Activated CD4-positive, alpha-beta T cell treated with anti-CD3 and anti-CD28 coated beads, Interleukin-2, amount 10 ng/mL, durations not matched to agents 7 days and 5 days (primary cell): ENCODE data around the gene JMJD8. TPM values are rescaled to one million over a fixed set of nuclear protein-coding genes. Genes with fewer than 3 reads are reported as not detected.

Experiments
- CTCF ChIA-PET: fragments of 350-600 bp; sonication (Branson Sonifier 250); formaldehyde crosslinking; loops from one replicate; lab custom pipeline; 2021; ENCODE audit warnings: antibody characterized with exemption; lab: Charles Lee
- POLR2A ChIA-PET: fragments of 350-600 bp; sonication (Branson Sonifier 250); formaldehyde crosslinking; loops from one replicate; lab custom pipeline; 2021; ENCODE audit warnings: antibody characterized with exemption; lab: Charles Lee
- DNase-seq: peaks from one replicate; pipeline ENCODE4 v3.0.0-alpha.2; 2020
- H3K27ac Mint-ChIP-seq: one replicate; pipeline ENCODE4 v1.8.0; 2021; ENCODE audit warnings: mild to moderate bottlenecking, moderate library complexity, mixed read lengths
- H3K27me3 Mint-ChIP-seq: one replicate; pipeline ENCODE4 v1.8.0; 2021; ENCODE audit warnings: mixed read lengths
- H3K36me3 Mint-ChIP-seq: one replicate; pipeline ENCODE4 v1.8.0; 2021; ENCODE audit warnings: low read depth, mixed read lengths
- H3K4me1 Mint-ChIP-seq: one replicate; pipeline ENCODE4 v1.8.0; 2021; ENCODE audit warnings: mixed read lengths
- H3K4me3 Mint-ChIP-seq: one replicate; pipeline ENCODE4 v1.8.0; 2021; ENCODE audit warnings: mild to moderate bottlenecking, moderate library complexity, mixed read lengths
- H3K9me3 Mint-ChIP-seq: one replicate; pipeline ENCODE4 v1.8.0; 2021; ENCODE audit warnings: mixed read lengths
- total RNA-seq, 2 experiments: library from RNA; stranded (reverse); gene quantifications; one replicate each; pipeline ENCODE4 v1.2.3, GENCODE V29; 2021

Gene JMJD8
- total RNA-seq, 2 experiments from 2014 or later, result 33.8 to 34.3 TPM

GRCh38 chr16:652454-653305 lies 31.5 kb downstream of the JMJD8 start:
- H3K36me3 Mint-ChIP-seq, result no peaks in the 10 kb centered on the region
- CTCF ChIA-PET, result no interaction called here
- no peak for DNase-seq
- no peak overlapping the region for H3K4me3 Mint-ChIP-seq
- no peak overlapping the region for H3K27ac Mint-ChIP-seq
- H3K4me1 Mint-ChIP-seq, result peaks cover 13% of the 10 kb centered on the region
- H3K27me3 Mint-ChIP-seq, result no peaks in the 10 kb centered on the region
- POLR2A ChIA-PET, result no interaction called here
- no peaks in the 10 kb centered on the region for H3K9me3 Mint-ChIP-seq

GRCh38 chr16:651844-652243 lies 32.3 kb downstream of the JMJD8 start:
- no peak for DNase-seq
- H3K4me1 Mint-ChIP-seq, result peaks cover 13% of the 10 kb centered on the region
- H3K27me3 Mint-ChIP-seq, result no peaks in the 10 kb centered on the region
- ChIA-PET POLR2A (no interaction called here), CTCF (interaction anchor here (3.1 kb wide), 1 partner anchor 16 kb away, joined by 13 read pairs; the partner anchor contains the start of gene RHOT2)
- no peaks in the 10 kb centered on the region for H3K9me3 Mint-ChIP-seq
- no peak overlapping the region for H3K4me3 Mint-ChIP-seq
- H3K36me3 Mint-ChIP-seq, result no peaks in the 10 kb centered on the region
- H3K27ac Mint-ChIP-seq, result no peak overlapping the region

- H3K27ac Mint-ChIP-seq, result no peak overlapping the region
- DNase-seq, result peak; percentile 33
- peaks cover 15% of the 10 kb centered on the region for H3K4me1 Mint-ChIP-seq
- ChIA-PET POLR2A (interaction anchor here (0.7 kb wide), 1 partner anchor 19 kb away, joined by 3 read pairs; no protein-coding TSS in a partner anchor), CTCF (interaction anchor here (1.6 to 3.1 kb wide), 2 partner anchors 13 to 18 kb away, joined by 6 to 13 read pairs; partner anchors contain the start of genes METTL26 and RHOT2)
- no peaks in the 10 kb centered on the region for H3K9me3 Mint-ChIP-seq
- peak overlapping the region; percentile 72 for H3K4me3 Mint-ChIP-seq
- H3K36me3 Mint-ChIP-seq, result no peaks in the 10 kb centered on the region
- H3K27me3 Mint-ChIP-seq, result no peaks in the 10 kb centered on the region
Measured at GRCh38 chr16:649631-650030, 34.5 kb downstream of the JMJD8 start.

GRCh38 chr16:648781-649589 lies 35.1 kb downstream of the JMJD8 start, which contains the start of gene WDR90:
Gene WDR90, plus strand, starts transcription at chr16:649365. Its CDS starts 52 bp downstream, at chr16:649417.
- Mint-ChIP-seq H3K4me3 (peak within 1 kb of the TSS; percentile 73), H3K4me1 (peaks cover 22% of the 10 kb centered on the region), H3K9me3 (no peaks in the 10 kb centered on the region), H3K36me3 (no peaks in the 10 kb centered on the region), H3K27me3 (no peaks in the 10 kb centered on the region), H3K27ac (peak within 1 kb of the TSS; percentile 77)
- CTCF ChIA-PET, result interaction anchor here (0.9 to 3.1 kb wide), 7 partner anchors 10 to 60 kb away, joined by 3 to 13 read pairs (median 6); partner anchors contain the start of genes METTL26 and RHOT2
- peak; percentile 94 for DNase-seq
- POLR2A ChIA-PET, result interaction anchor here (0.7 kb wide), 1 partner anchor 20 kb away, joined by 3 read pairs; no protein-coding TSS in a partner anchor

GRCh38 chr16:648071-648780 lies 35.9 kb downstream of the JMJD8 start:
- Mint-ChIP-seq H3K4me3 (peak overlapping the region; percentile 73), H3K4me1 (peaks cover 26% of the 10 kb centered on the region), H3K9me3 (no peaks in the 10 kb centered on the region), H3K27ac (peak overlapping the region; percentile 77), H3K27me3 (no peaks in the 10 kb centered on the region), H3K36me3 (no peaks in the 10 kb centered on the region)
- ChIA-PET POLR2A (no interaction called here), CTCF (interaction anchor here (0.7 to 1.5 kb wide), 8 partner anchors 11 to 59 kb away, joined by 3 to 7 read pairs (median 3); partner anchors contain the start of gene METTL26)
- DNase-seq, result no peak

- ChIA-PET CTCF (interaction anchor here (0.7 to 1.5 kb wide), 7 partner anchors 11 to 58 kb away, joined by 3 to 7 read pairs (median 3); partner anchors contain the start of gene METTL26), POLR2A (no interaction called here)
- Mint-ChIP-seq H3K27ac (no peak overlapping the region), H3K9me3 (no peaks in the 10 kb centered on the region), H3K4me1 (peaks cover 30% of the 10 kb centered on the region), H3K36me3 (no peaks in the 10 kb centered on the region), H3K27me3 (no peaks in the 10 kb centered on the region), H3K4me3 (no peak overlapping the region)
- no peak for DNase-seq
Measured at GRCh38 chr16:647173-647902, 36.8 kb downstream of the JMJD8 start.

- Mint-ChIP-seq H3K9me3 (no peaks in the 10 kb centered on the region), H3K36me3 (no peaks in the 10 kb centered on the region), H3K4me1 (peaks cover 30% of the 10 kb centered on the region), H3K27ac (no peak overlapping the region), H3K27me3 (no peaks in the 10 kb centered on the region), H3K4me3 (no peak overlapping the region)
- POLR2A ChIA-PET, result no interaction called here
- CTCF ChIA-PET, result no interaction called here
- DNase-seq, result no peak
Measured at GRCh38 chr16:646679-647172, 37.4 kb downstream of the JMJD8 start.

- CTCF ChIA-PET, result no interaction called here
- Mint-ChIP-seq H3K9me3 (no peaks in the 10 kb centered on the region), H3K27ac (no peak overlapping the region), H3K4me1 (peaks cover 30% of the 10 kb centered on the region), H3K27me3 (no peaks in the 10 kb centered on the region), H3K36me3 (no peaks in the 10 kb centered on the region), H3K4me3 (no peak overlapping the region)
- DNase-seq, result no peak
- POLR2A ChIA-PET, result no interaction called here
Measured at GRCh38 chr16:645852-646678, 38.1 kb downstream of the JMJD8 start.

GRCh38 chr16:644556-644955 lies 39.6 kb downstream of the JMJD8 start:
- H3K4me3 Mint-ChIP-seq, result peak overlapping the region; percentile 25
- H3K27ac Mint-ChIP-seq, result peak overlapping the region; percentile 19
- no peaks in the 10 kb centered on the region for H3K36me3 Mint-ChIP-seq

GRCh38 chr16:643050-643368 lies 41.1 kb downstream of the JMJD8 start:
- no peak for DNase-seq
- Mint-ChIP-seq H3K9me3 (no peaks in the 10 kb centered on the region), H3K4me3 (peak overlapping the region; percentile 67), H3K27ac (peak overlapping the region; percentile 25), H3K27me3 (no peaks in the 10 kb centered on the region), H3K36me3 (no peaks in the 10 kb centered on the region), H3K4me1 (peaks cover 19% of the 10 kb centered on the region)
- POLR2A ChIA-PET, result no interaction called here
- CTCF ChIA-PET, result interaction anchor here (1.0 kb wide), 1 partner anchor 14 kb away, joined by 3 read pairs; no protein-coding TSS in a partner anchor

More at GRCh38 chr16:644556-644955, 39.6 kb downstream of the JMJD8 start:
- no peaks in the 10 kb centered on the region for H3K9me3 Mint-ChIP-seq
- ChIA-PET POLR2A (no interaction called here), CTCF (no interaction called here)
- peaks cover 26% of the 10 kb centered on the region for H3K4me1 Mint-ChIP-seq
- no peak for DNase-seq
- H3K27me3 Mint-ChIP-seq, result no peaks in the 10 kb centered on the region
